OCI-LY7 (cell line): ENCODE measurements around the gene PRKN. TPM values are rescaled to one million over a fixed set of nuclear protein-coding genes. Genes with fewer than 3 reads are reported as not detected.

Experiments
- BruUV-seq: library from RNA; stranded (reverse); fragments of 400-500 nt; replicated peaks from 2 replicates; lab custom pipeline; 2021; lab: Mats Ljungman, UMichigan
- CTCF ChIA-PET: fragments of 300-600 bp; sonication (Branson Sonifier 250); formaldehyde crosslinking; loops from one replicate; lab custom pipeline; 2022; ENCODE audit warnings: antibody characterized with exemption; ENCODE audit not compliant: unreplicated experiment; lab: Charles Lee
- POLR2A ChIA-PET: fragments of 300-600 bp; sonication (Branson Sonifier 250); formaldehyde crosslinking; loops from one replicate; lab custom pipeline; 2022; ENCODE audit warnings: antibody characterized with exemption; lab: Charles Lee
- DNase-seq: peaks from one replicate; pipeline ENCODE4 v3.0.0-alpha.2; 2015; ENCODE audit warnings: low spot score
- H2AFZ ChIP-seq: fragments of 200-600 bp; sonication (generic), shearing (Covaris generic); 2 replicates; pipeline ENCODE4 v1.6.1; 2014; ENCODE audit warnings: mild to moderate bottlenecking, antibody characterized with exemption, low read length, moderate library complexity
- H3K27ac ChIP-seq: fragments of 200-600 bp; sonication (generic); 2 replicates; pipeline ENCODE4 v1.5.1; 2014; ENCODE audit warnings: mixed run types, low read depth, mild to moderate bottlenecking, moderate library complexity, low read length, inconsistent platforms; ENCODE audit not compliant: poor library complexity, severe bottlenecking
- H3K36me3 ChIP-seq: fragments of 200-600 bp; sonication (generic); 2 replicates; pipeline ENCODE4 v1.6.1; 2014; ENCODE audit warnings: mild to moderate bottlenecking, antibody characterized with exemption, low read length, moderate library complexity, mixed read lengths; ENCODE audit not compliant: insufficient read depth
- H3K4me1 ChIP-seq: fragments of 200-600 bp; sonication (generic); 2 replicates; pipeline ENCODE4 v1.5.1; 2014; ENCODE audit warnings: mild to moderate bottlenecking, low read length; ENCODE audit not compliant: insufficient read depth, poor library complexity, severe bottlenecking
- H3K4me2 ChIP-seq: fragments of 200-600 bp; sonication (generic); 2 replicates; pipeline ENCODE4 v1.6.1; 2014; ENCODE audit warnings: mild to moderate bottlenecking, low read length
- H3K4me3 ChIP-seq: fragments of 200-600 bp; sonication (generic); 2 replicates; pipeline ENCODE4 v1.5.1; 2014; ENCODE audit warnings: mild to moderate bottlenecking, low read depth, low read length; ENCODE audit not compliant: poor library complexity, severe bottlenecking
- H3K79me2 ChIP-seq: fragments of 200-600 bp; sonication (generic); 2 replicates; pipeline ENCODE4 v1.6.1; 2016; ENCODE audit warnings: low read depth, mild to moderate bottlenecking, low read length, moderate library complexity, mixed read lengths; ENCODE audit not compliant: insufficient read depth
- H3K9me2 ChIP-seq: fragments of 200-600 bp; sonication (generic); 2 replicates; pipeline ENCODE4 v1.6.1; 2016; ENCODE audit warnings: mild to moderate bottlenecking, low read length, mixed read lengths; ENCODE audit not compliant: insufficient read depth
- H3K9me3 ChIP-seq: fragments of 200-600 bp; sonication (generic); 2 replicates; pipeline ENCODE4 v1.6.1; 2014; ENCODE audit warnings: mild to moderate bottlenecking, mixed run types, low read length, mixed read lengths
- H4K20me1 ChIP-seq: fragments of 200-600 bp; sonication (generic); 2 replicates; pipeline ENCODE4 v1.6.1; 2014; ENCODE audit warnings: mild to moderate bottlenecking, antibody characterized with exemption, low read length, moderate library complexity, mixed read lengths; ENCODE audit not compliant: insufficient read depth
- EZH2phosphoT487 ChIP-seq: fragments of 200-600 bp; sonication (generic); IDR thresholded peaks from 2 replicates; pipeline ENCODE4 v1.6.1; 2018; ENCODE audit warnings: low read depth, borderline replicate concordance, mild to moderate bottlenecking, mixed run types, antibody characterized with exemption, low read length, moderate library complexity, mixed read lengths
- intact Hi-C: fragments of 100-400 bp; cut with micrococcal nuclease; formaldehyde crosslinking; loops from one replicate; pipeline ENCODE4 v1.10.0; 2022; ENCODE audit not compliant: unreplicated experiment
- total RNA-seq, 2 experiments: library from RNA; depleted of rRNA in 1 of 2; stranded (reverse); fragments of >200 nt in 1 of 2; shearing (Covaris generic) in 1 of 2; gene quantifications; 2 replicates each; pipeline ENCODE4 v1.2.3, GENCODE V29; 2014 to 2022
- TF ChIP-seq, protein P1 (sequence below): fragments of 200-600 bp; sonication (generic); conservative IDR thresholded peaks from 2 replicates; pipeline ENCODE4 v1.5.1; 2014; ENCODE audit warnings: mild to moderate bottlenecking, antibody characterized with exemption, low read length, moderate library complexity, mixed read lengths

Gene PRKN
- total RNA-seq, 2 experiments from 2014 or later: 1.3 to 2.0 TPM

DNA sequence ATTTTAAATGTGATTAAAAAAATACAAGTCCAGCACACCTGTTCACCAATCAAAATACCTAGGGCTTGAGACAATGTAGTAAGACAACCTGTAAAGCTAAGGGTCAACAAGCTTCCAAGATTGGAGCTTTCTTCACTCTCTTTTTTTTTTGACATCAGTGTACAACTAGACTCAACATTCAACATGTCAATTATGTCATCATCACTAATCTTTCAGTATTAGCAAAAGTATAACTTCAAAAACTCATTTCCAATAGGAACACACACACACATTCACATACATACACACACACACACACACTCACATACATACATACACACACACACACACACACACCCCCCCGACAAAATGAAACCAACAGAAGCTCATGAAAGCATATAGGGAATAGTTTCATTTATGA is 26.0 kb downstream of the PRKN start:
- no peak for TF ChIP-seq EZH2phosphoT487
- TF ChIP-seq, protein P1, sequence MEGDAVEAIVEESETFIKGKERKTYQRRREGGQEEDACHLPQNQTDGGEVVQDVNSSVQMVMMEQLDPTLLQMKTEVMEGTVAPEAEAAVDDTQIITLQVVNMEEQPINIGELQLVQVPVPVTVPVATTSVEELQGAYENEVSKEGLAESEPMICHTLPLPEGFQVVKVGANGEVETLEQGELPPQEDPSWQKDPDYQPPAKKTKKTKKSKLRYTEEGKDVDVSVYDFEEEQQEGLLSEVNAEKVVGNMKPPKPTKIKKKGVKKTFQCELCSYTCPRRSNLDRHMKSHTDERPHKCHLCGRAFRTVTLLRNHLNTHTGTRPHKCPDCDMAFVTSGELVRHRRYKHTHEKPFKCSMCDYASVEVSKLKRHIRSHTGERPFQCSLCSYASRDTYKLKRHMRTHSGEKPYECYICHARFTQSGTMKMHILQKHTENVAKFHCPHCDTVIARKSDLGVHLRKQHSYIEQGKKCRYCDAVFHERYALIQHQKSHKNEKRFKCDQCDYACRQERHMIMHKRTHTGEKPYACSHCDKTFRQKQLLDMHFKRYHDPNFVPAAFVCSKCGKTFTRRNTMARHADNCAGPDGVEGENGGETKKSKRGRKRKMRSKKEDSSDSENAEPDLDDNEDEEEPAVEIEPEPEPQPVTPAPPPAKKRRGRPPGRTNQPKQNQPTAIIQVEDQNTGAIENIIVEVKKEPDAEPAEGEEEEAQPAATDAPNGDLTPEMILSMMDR: no peak
- Histone ChIP-seq H4K20me1 (no peaks in the 10 kb centered on the region), H3K9me3 (no peaks in the 10 kb centered on the region), H3K79me2 (no peaks in the 10 kb centered on the region), H3K27ac (no peak overlapping the region), H2AFZ (no peak overlapping the region), H3K4me1 (no peaks in the 10 kb centered on the region), H3K9me2 (no peaks in the 10 kb centered on the region), H3K4me2 (no peak overlapping the region), H3K4me3 (no peak overlapping the region), H3K36me3 (no peaks in the 10 kb centered on the region)
- ChIA-PET CTCF (no interaction called here), POLR2A (interaction anchor here (0.6 to 0.9 kb wide), 2 partner anchors 18 to 64 kb away, joined by 3 to 4 read pairs; no protein-coding TSS in a partner anchor)
- intact Hi-C loops: no loop called here
- BruUV-seq: no TSS peak
- DNase-seq: no peak

DNA sequence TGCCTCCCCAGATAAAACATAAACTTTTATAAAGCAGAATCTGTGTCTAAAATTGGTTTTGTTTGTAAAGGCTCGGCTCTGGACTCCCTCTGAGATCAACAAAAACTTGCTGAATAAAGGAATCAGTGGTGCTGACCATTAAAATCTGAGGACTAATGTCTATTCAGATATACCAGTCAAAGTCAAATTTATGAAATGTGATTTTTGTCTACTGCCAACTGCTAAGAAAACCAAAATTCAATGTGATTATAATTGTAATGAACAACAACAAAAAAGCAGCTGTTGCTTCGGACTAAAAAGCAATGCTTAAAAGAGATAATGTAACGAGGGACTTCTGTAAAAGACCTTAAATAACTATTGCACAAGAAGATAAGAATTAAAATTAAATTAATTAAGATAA is 26.6 kb downstream of the PRKN start:
- BruUV-seq: no TSS peak

DNA sequence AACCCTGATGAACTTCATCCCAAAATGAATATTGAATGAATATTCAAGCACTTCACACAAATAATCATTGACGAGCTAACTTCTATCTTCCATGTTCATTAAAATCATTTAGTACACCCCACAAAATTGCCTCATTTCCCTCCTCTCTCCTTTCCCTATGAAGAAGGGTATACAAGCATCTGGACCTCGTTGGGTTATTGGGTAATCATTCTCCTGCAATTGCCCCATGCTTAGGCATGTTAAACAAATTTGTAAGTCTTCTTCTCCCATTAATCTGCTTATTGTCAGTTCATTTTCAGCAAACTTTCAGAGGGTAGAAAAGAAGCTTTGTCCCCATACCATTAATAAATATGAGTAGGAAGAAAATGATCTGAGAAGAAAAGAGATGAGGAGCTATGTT is 27.6 kb downstream of the PRKN start:
- POLR2A ChIA-PET: interaction anchor here (0.7 to 1.1 kb wide), 2 partner anchors 16 to 31 kb away, joined by 3 to 4 read pairs; no protein-coding TSS in a partner anchor
- no peaks in the 10 kb centered on the region for H3K9me3 ChIP-seq
- H4K20me1 ChIP-seq: no peaks in the 10 kb centered on the region
- TF ChIP-seq, protein P1: no peak
- TF ChIP-seq EZH2phosphoT487: no peak
- H2AFZ ChIP-seq: no peak overlapping the region
- no peaks in the 10 kb centered on the region for H3K79me2 ChIP-seq
- no peak overlapping the region for H3K4me2 ChIP-seq
- no peaks in the 10 kb centered on the region for H3K4me1 ChIP-seq
- no peak for DNase-seq
- no peak overlapping the region for H3K4me3 ChIP-seq
- no peak overlapping the region for H3K27ac ChIP-seq
- H3K36me3 ChIP-seq: no peaks in the 10 kb centered on the region
- H3K9me2 ChIP-seq: no peaks in the 10 kb centered on the region
- intact Hi-C loops: no loop called here
- no TSS peak for BruUV-seq
- CTCF ChIA-PET: no interaction called here

More for the DNA sequence above, 26.6 kb downstream of the PRKN start:
- H3K27ac ChIP-seq: no peak overlapping the region
- no peak overlapping the region for H3K4me3 ChIP-seq
- H3K36me3 ChIP-seq: no peaks in the 10 kb centered on the region
- TF ChIP-seq EZH2phosphoT487: no peak
- TF ChIP-seq, protein P1: no peak
- ChIA-PET CTCF (no interaction called here), POLR2A (interaction anchor here (0.9 to 1.1 kb wide), 2 partner anchors 17 to 64 kb away, joined by 3 to 4 read pairs; no protein-coding TSS in a partner anchor)
- H3K4me2 ChIP-seq: no peak overlapping the region
- H3K79me2 ChIP-seq: no peaks in the 10 kb centered on the region
- no peak overlapping the region for H2AFZ ChIP-seq
- H3K9me2 ChIP-seq: no peaks in the 10 kb centered on the region
- H3K9me3 ChIP-seq: no peaks in the 10 kb centered on the region
- intact Hi-C loops: no loop called here
- DNase-seq: no peak
- no peaks in the 10 kb centered on the region for H4K20me1 ChIP-seq
- H3K4me1 ChIP-seq: no peaks in the 10 kb centered on the region
